ENCODE measurements around the gene PRSS57.
"Not testable (repeated sequence)": the region's sequence is repeated elsewhere in the genome, so short reads cannot be mapped to it uniquely, and the experiment has no call there.

DNA sequence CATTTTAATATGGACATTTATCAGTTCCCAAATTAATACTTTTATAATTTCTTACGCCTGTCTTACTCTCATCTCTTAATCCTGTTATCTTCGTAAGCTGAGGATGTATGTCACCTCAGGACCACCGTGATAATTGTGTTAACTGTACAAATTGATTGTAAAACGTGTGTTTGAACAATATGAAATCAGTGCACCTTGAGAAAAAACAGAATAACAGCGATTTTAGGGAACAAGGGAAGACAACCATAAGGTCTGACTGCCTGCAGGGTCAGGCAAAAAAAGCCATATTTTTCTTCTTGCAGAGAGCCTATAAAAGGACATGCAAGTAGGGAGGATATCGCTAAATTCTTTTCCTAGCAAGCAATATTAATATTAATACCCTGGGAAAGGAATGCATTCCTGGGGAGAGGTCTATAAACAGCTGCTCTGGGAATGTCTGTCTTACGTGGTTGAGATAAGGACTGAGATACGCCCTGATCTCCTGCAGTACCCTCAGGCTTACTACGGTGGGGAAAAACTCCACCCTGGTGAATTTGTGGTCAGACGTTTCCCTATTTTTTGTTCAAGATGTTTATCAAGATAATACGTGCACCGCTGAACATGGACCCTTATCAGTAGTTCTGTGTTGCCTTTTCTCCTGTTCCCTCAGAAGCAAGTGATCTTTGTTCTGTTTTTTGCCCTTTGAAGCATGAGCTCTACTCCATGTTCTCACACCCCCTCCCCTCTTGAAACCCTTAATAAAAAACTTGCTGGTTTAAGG lies 26.4 kb downstream of the PRSS57 start:
- not testable (repeated sequence) for TF ChIP-seq EZH2 (IDR thresholded peaks at IDR 0.05); POLR2AphosphoS5 (IDR thresholded peaks at IDR 0.05; ENCODE audit: borderline replicate concordance, low read depth, low read length); FOXP2 (optimal IDR thresholded peaks at IDR 0.05; ENCODE audit: control extremely low read depth, extremely low read length, insufficient read depth)
